RWPE1 (cell line): ENCODE results near the gene GABRG3.

Experiments used
- CTCF ChIA-PET: fragments of 350-600 bp; sonication (Branson Sonifier 250); formaldehyde crosslinking; extraction: SDS; loops from one replicate; lab custom pipeline; 2021; lab: Yijun Ruan, JAX
- POLR2A ChIA-PET: fragments of 400-600 bp; formaldehyde crosslinking; extraction: SDS; loops from one replicate; lab custom pipeline; 2020; ENCODE audit warnings: antibody characterized with exemption; ENCODE audit not compliant: low non-redundant PET; lab: Yijun Ruan, JAX
- DNase-seq: peaks from one replicate; pipeline ENCODE4 v3.0.0; 2012; ENCODE audit warnings: low spot score
- H3K27ac ChIP-seq: fragments of 450-650 bp; 2 replicates; pipeline ENCODE4 v1.5.1; 2017
- CTCF ChIP-seq: fragments of 450-650 bp; conservative IDR thresholded peaks from 2 replicates; pipeline ENCODE4 v1.5.1; 2017; ENCODE audit warnings: low read depth, mild to moderate bottlenecking

The GABRG3 gene

GRCh38 chr15:27134481-27134880, 163.5 kb downstream of the GABRG3 start:
- TF ChIP-seq CTCF = no peak
- H3K27ac ChIP-seq = no peak overlapping the region
- CTCF ChIA-PET = no interaction called here
- POLR2A ChIA-PET = no interaction called here
- DNase-seq = no peak

GRCh38 chr15:27135151-27135550, 164.2 kb downstream of the GABRG3 start:
- ChIA-PET POLR2A (no interaction called here), CTCF (interaction anchor here (0.6 kb wide), 1 partner anchor 296 kb away, joined by 3 read pairs; no protein-coding TSS in a partner anchor)
- H3K27ac ChIP-seq = no peak overlapping the region
- TF ChIP-seq CTCF = no peak
- DNase-seq = no peak

- no peak for TF ChIP-seq CTCF
- ChIA-PET POLR2A (no interaction called here), CTCF (no interaction called here)
- no peak for DNase-seq
- no peak overlapping the region for H3K27ac ChIP-seq
Measured at GRCh38 chr15:27137127-27137526, 166.1 kb downstream of the GABRG3 start.

DNA sequence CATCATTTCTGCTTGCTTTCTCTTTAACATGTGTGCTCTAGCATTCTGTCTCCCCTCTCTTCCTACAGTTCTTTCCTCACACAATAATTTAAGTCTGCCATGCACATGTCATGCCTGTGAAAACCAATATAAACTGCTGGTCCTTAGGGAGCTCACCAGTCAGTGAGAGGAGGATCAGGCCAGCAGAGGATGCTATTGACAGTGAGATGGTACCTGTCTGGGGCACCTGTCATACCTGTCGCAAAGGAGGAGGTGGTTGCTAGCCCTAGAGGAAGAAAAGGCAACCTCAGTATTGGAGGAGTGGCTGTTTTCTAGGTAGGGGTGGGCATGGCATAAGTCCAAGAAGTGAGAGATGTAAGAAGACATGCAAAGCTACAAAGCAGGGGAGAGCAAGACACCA, 194.6 kb downstream of the GABRG3 start:
- TF ChIP-seq CTCF = no peak
- POLR2A ChIA-PET = no interaction called here
- CTCF ChIA-PET = no interaction called here
- DNase-seq = no peak
- no peak overlapping the region for H3K27ac ChIP-seq

- POLR2A ChIA-PET = no interaction called here
- no peak for DNase-seq
- no peak overlapping the region for H3K27ac ChIP-seq
- CTCF ChIA-PET = no interaction called here
- TF ChIP-seq CTCF = no peak
Measured at GRCh38 chr15:27166917-27167316, 195.9 kb downstream of the GABRG3 start.

- TF ChIP-seq CTCF = no peak
- ChIA-PET CTCF (no interaction called here), POLR2A (no interaction called here)
- DNase-seq = no peak
- no peak overlapping the region for H3K27ac ChIP-seq
Measured at GRCh38 chr15:27167738-27168137, 196.8 kb downstream of the GABRG3 start.

DNA sequence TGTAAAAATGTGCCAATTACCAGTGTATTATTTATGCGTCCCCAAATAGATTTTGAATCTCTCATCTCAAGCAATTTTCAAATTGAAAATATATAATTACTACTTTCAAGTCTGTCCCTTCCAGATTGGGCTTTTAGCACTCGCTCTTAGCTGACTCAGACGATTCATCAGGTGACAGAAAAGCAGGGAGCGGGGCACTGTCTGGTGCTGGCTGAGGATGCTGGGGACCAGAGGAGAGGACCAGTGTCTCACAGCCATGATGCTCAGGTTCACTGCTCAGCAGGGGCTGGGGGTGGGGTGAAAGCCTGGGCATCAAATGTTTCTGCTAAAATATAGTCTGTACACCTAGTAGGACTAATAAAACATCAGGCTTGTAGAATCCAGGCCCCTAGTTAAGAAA, 199.9 kb downstream of the GABRG3 start:
- ChIA-PET POLR2A (no interaction called here), CTCF (no interaction called here)
- DNase-seq = no peak
- H3K27ac ChIP-seq = no peak overlapping the region
- no peak for TF ChIP-seq CTCF
